ENCODE data around the gene ADAMTS9. TPM values are rescaled to one million over a fixed set of nuclear protein-coding genes. Genes with fewer than 3 reads are reported as not detected.

Gene ADAMTS9
- total and polyA plus RNA-seq, 9 of the 15 experiments (the other 6 are each of a cell fraction or from before 2014, with no cell fraction given): 0.05 to 0.32 (median 0.13) TPM; not detected in 2

GRCh38 chr3:64533617-64534317 is 154.0 kb downstream of the ADAMTS9 start:
- no TSS peak for BruUV-seq (replicated peaks)
- TF ChIP-seq TFAP4 (CRISPR knock-in tag; IDR thresholded peaks at IDR 0.05; ENCODE audit: borderline replicate concordance) (peak; percentile 28; the same call in 1 of the 2 replicates), SMC3 (conservative IDR thresholded peaks at IDR 0.05; ENCODE audit: insufficient read depth, low read depth, low read length) (peak; percentile 72), STAG1 (CRISPR knock-in tag; IDR thresholded peaks at IDR 0.05; ENCODE audit: borderline replicate concordance) (peak; percentile 94), ZNF780A (CRISPR knock-in tag; IDR thresholded peaks at IDR 0.05) (no peak), TCF7L2 (IDR thresholded peaks at IDR 0.05; ENCODE audit: low read depth, low read length) (peak; percentile 33; the same call in 1 of the 2 replicates), SREBF1 (IDR thresholded peaks at IDR 0.05; ENCODE audit: borderline replicate concordance, low read depth, low read length) (no peak), PTBP1 (IDR thresholded peaks at IDR 0.05; ENCODE audit: low read depth, low read length) (no peak), REST (IDR thresholded peaks at IDR 0.05; ENCODE audit: borderline replicate concordance) (peak; percentile 62), REST (CRISPR knock-in tag; IDR thresholded peaks at IDR 0.05; ENCODE audit: low read depth) (no peak)
- TF ChIP-seq, protein P1, sequence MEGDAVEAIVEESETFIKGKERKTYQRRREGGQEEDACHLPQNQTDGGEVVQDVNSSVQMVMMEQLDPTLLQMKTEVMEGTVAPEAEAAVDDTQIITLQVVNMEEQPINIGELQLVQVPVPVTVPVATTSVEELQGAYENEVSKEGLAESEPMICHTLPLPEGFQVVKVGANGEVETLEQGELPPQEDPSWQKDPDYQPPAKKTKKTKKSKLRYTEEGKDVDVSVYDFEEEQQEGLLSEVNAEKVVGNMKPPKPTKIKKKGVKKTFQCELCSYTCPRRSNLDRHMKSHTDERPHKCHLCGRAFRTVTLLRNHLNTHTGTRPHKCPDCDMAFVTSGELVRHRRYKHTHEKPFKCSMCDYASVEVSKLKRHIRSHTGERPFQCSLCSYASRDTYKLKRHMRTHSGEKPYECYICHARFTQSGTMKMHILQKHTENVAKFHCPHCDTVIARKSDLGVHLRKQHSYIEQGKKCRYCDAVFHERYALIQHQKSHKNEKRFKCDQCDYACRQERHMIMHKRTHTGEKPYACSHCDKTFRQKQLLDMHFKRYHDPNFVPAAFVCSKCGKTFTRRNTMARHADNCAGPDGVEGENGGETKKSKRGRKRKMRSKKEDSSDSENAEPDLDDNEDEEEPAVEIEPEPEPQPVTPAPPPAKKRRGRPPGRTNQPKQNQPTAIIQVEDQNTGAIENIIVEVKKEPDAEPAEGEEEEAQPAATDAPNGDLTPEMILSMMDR (IDR thresholded peaks at IDR 0.05 in 2 of 3, conservative IDR thresholded peaks at IDR 0.05 in 1 of 3; ENCODE audit: insufficient read depth in 2 of 3, low read depth in 1 of 3, low read length in 3 of 3): peak; percentile 71 to 79 (median 73)

More at GRCh38 chr3:64533617-64534317, 154.0 kb downstream of the ADAMTS9 start:
- peak; percentile 98 for ATAC-seq
- ChIA-PET CTCF (ENCODE audit: low intra/inter-chr PET ratio) (no interaction called here), POLR2A (interaction anchor here (0.7 kb wide), 1 partner anchor 1224 kb away, joined by 3 read pairs; no protein-coding TSS in a partner anchor)
- H3K79me2 ChIP-seq (ENCODE audit: control insufficient read depth, insufficient read depth, low read length): no peaks in the 10 kb centered on the region
- H3K9ac ChIP-seq (ENCODE audit: insufficient read depth in 1 of 2, low read depth in 2 of 2, low read length in 2 of 2): no peak overlapping the region
- no peaks in the 10 kb centered on the region for H3K9me3 ChIP-seq (replicated peaks; ENCODE audit: control insufficient read depth, insufficient read depth, low read depth, low read length)
- H3K27ac ChIP-seq (ENCODE audit: extremely low read depth, low read depth, low read length): no peak overlapping the region
- no peak overlapping the region for H2AFZ ChIP-seq (ENCODE audit: low read depth, low read length)
- intact Hi-C loops (cut with micrococcal nuclease): loop anchor here (2.0 to 5.0 kb wide), 3 partner anchors 639 to 1219 kb away; no protein-coding TSS in a partner anchor
- FAIRE-seq: peak; percentile 52
- WGBS (ENCODE audit: insufficient coverage, low coverage, missing lambda C conversion rate): 5% methylated on average over 12 of the region's 14 CpGs
- H3K9me1 ChIP-seq (ENCODE audit: control insufficient read depth, insufficient read depth, low read length): no peaks in the 10 kb centered on the region
- no peaks in the 10 kb centered on the region for H3K36me3 ChIP-seq (ENCODE audit: control insufficient read depth, insufficient read depth, low read length)
- no peaks in the 10 kb centered on the region; a peak in 1 of 5 replicates for H3K27me3 ChIP-seq (ENCODE audit: control insufficient read depth in 2 of 2, insufficient read depth in 2 of 2, low read length in 2 of 2)
- DNase-seq (ENCODE audit: extremely low read depth in 1 of 4, low spot score in 3 of 4): peak; percentile 63 to 78 (median 68)
- H3K4me1 ChIP-seq (replicated peaks in 1 of 2; ENCODE audit: control insufficient read depth in 2 of 2, insufficient read depth in 2 of 2, low read length in 2 of 2): no peaks in the 10 kb centered on the region
- H4K20me1 ChIP-seq (replicated peaks; ENCODE audit: control insufficient read depth, insufficient read depth, low read length): no peaks in the 10 kb centered on the region
- in situ Hi-C loops (cut with MboI): loop anchor here (10.0 to 25.0 kb wide), 3 partner anchors 629 to 1204 kb away; no protein-coding TSS in a partner anchor
- H3K4me2 ChIP-seq (ENCODE audit: insufficient read depth, low read length): no peak overlapping the region
- no peak overlapping the region for H3K4me3 ChIP-seq

Data from K562 (cell line).